H1 (cell line): ENCODE measurements around the gene PFDN1. TPM values are rescaled to one million over a fixed set of nuclear protein-coding genes. Genes with fewer than 3 reads are reported as not detected.

Experiments
- GABPA ChIP-seq: IDR thresholded peaks from 2 replicates; pipeline ENCODE4 v1.6.1; 2011; ENCODE audit warnings: mild to moderate bottlenecking, low read length, moderate library complexity, borderline replicate concordance; ENCODE audit not compliant: insufficient read depth
- RFX5 ChIP-seq: IDR thresholded peaks from 2 replicates; pipeline ENCODE4 v1.6.1; 2011; ENCODE audit warnings: low read depth, low read length, improper control_type of control experiment, borderline replicate concordance
- polyA plus RNA-seq, 7 experiments: library from polyadenylated mRNA; depleted of rRNA in 3 of 7; stranded (reverse) in 5 of 7; unstranded in 2 of 7; fragments of >200 nt in 5 of 7; fragments of 200-250 nt in 2 of 7; gene quantifications; 1 replicate in 5 of 7; 2 replicates in 1 of 7; 4 replicates in 1 of 7; pipeline versions ENCODE4 v1.2.1 to v1.2.3, GENCODE V29; 2011 to 2013; ENCODE audit warnings: missing spikeins in 2 of 7, mixed read lengths in 2 of 7
- total RNA-seq: library from RNA; stranded (reverse); fragmentation: NEBNext Ultra II Directional; extraction: Animal tissue kit (Norgen Biotek cat#: 25700); gene quantifications from 2 replicates; pipeline ENCODE4 v1.2.1, GENCODE V29; 2021

The PFDN1 gene
- total and polyA plus RNA-seq, 2 of the 8 experiments (the other 6 are each of a cell fraction or from before 2014, with no cell fraction given), result 53.0 to 89.6 TPM

GRCh38 chr5:140298183-140298601 is 4.7 kb downstream of the PFDN1 start (continued):
- TF ChIP-seq RFX5, result no peak
- no peak for TF ChIP-seq GABPA
